ENCODE results near the gene DNAJA4.

Gene DNAJA4

GRCh38 chr15:78255421-78256043 lies 8.8 kb upstream of the DNAJA4 start:
- no peak for DNase-seq (ENCODE audit: low read depth)
- H3K4me3 ChIP-seq (ENCODE audit: low read depth, low read length) = no peak overlapping the region
- TF ChIP-seq CTCF (IDR thresholded peaks at IDR 0.05; ENCODE audit: low read depth, low read length, missing control alignments) = no peak
- in situ Hi-C loops (cut with HindIII; ENCODE audit: low sequenced_read_pairs) = loop anchor here (5.0 kb wide), 1 partner anchor 58 kb away; no protein-coding TSS in a partner anchor

- TF ChIP-seq CTCF (IDR thresholded peaks at IDR 0.05; ENCODE audit: low read depth, low read length, missing control alignments) = no peak
- no peak for DNase-seq (ENCODE audit: low read depth)
- no peak overlapping the region for H3K4me3 ChIP-seq (ENCODE audit: low read depth, low read length)
- in situ Hi-C loops (cut with HindIII; ENCODE audit: low sequenced_read_pairs) = loop anchor here (5.0 kb wide), 1 partner anchor 59 kb away; no protein-coding TSS in a partner anchor
Measured at GRCh38 chr15:78256044-78256437, 8.3 kb upstream of the DNAJA4 start.

- no peak for DNase-seq (ENCODE audit: low read depth)
- in situ Hi-C loops (cut with HindIII; ENCODE audit: low sequenced_read_pairs) = loop anchor here (5.0 kb wide), 1 partner anchor 60 kb away; no protein-coding TSS in a partner anchor
- H3K4me3 ChIP-seq (ENCODE audit: low read depth, low read length) = no peak overlapping the region
- TF ChIP-seq CTCF (IDR thresholded peaks at IDR 0.05; ENCODE audit: low read depth, low read length, missing control alignments) = no peak
Measured at GRCh38 chr15:78257681-78258080, 6.7 kb upstream of the DNAJA4 start.

- DNase-seq (ENCODE audit: low read depth) = no peak
- no peak overlapping the region for H3K4me3 ChIP-seq (ENCODE audit: low read depth, low read length)
- in situ Hi-C loops (cut with HindIII; ENCODE audit: low sequenced_read_pairs) = loop anchor here (5.0 kb wide), 1 partner anchor 62 kb away; no protein-coding TSS in a partner anchor
- no peak for TF ChIP-seq CTCF (IDR thresholded peaks at IDR 0.05; ENCODE audit: low read depth, low read length, missing control alignments)
Measured at GRCh38 chr15:78259232-78259631, 5.1 kb upstream of the DNAJA4 start.

GRCh38 chr15:78260489-78260888 lies 3.9 kb upstream of the DNAJA4 start:
- H3K4me3 ChIP-seq (ENCODE audit: low read depth, low read length) = no peak overlapping the region
- no peak for DNase-seq (ENCODE audit: low read depth)
- in situ Hi-C loops (cut with HindIII; ENCODE audit: low sequenced_read_pairs) = no loop called here
- no peak for TF ChIP-seq CTCF (IDR thresholded peaks at IDR 0.05; ENCODE audit: low read depth, low read length, missing control alignments)

GRCh38 chr15:78261062-78261461 lies 3.3 kb upstream of the DNAJA4 start:
- DNase-seq (ENCODE audit: low read depth) = no peak
- in situ Hi-C loops (cut with HindIII; ENCODE audit: low sequenced_read_pairs) = no loop called here
- H3K4me3 ChIP-seq (ENCODE audit: low read depth, low read length) = no peak overlapping the region
- TF ChIP-seq CTCF (IDR thresholded peaks at IDR 0.05; ENCODE audit: low read depth, low read length, missing control alignments) = no peak

Data from astrocyte of the cerebellum (primary cell).